GM19023 (cell line): ENCODE measurements around the gene DAB1.
"Not testable (repeated sequence)": the region's sequence is repeated elsewhere in the genome, so short reads cannot be mapped to it uniquely, and the experiment has no call there.

ENCODE experiments used
- ATAC-seq: cut with Tn5 transposase; IDR thresholded peaks from one replicate; pipeline ENCODE4 v1.9.1; 2021; ENCODE audit warnings: mild to moderate bottlenecking, moderate library complexity; ENCODE audit not compliant: unreplicated experiment

The DAB1 gene

GRCh38 chr1:57232500-57232899 lies 191.4 kb downstream of the DAB1 start:
- no peak for ATAC-seq

GRCh38 chr1:57229998-57230397 lies 193.9 kb downstream of the DAB1 start:
- ATAC-seq = no peak

- no peak for ATAC-seq
Observed at GRCh38 chr1:57229076-57229475, 194.8 kb downstream of the DAB1 start.

GRCh38 chr1:57222801-57223200 lies 201.1 kb downstream of the DAB1 start:
- no peak for ATAC-seq

GRCh38 chr1:57222307-57222706 lies 201.6 kb downstream of the DAB1 start:
- ATAC-seq = no peak

- not testable (repeated sequence) for ATAC-seq
Observed at GRCh38 chr1:57220905-57221304, 203.0 kb downstream of the DAB1 start.

- ATAC-seq = no peak
Observed at GRCh38 chr1:57218487-57219079, 205.3 kb downstream of the DAB1 start.

GRCh38 chr1:57217905-57218304 lies 206.0 kb downstream of the DAB1 start:
- no peak for ATAC-seq

- no peak for ATAC-seq
Observed at GRCh38 chr1:57214951-57215575, 208.8 kb downstream of the DAB1 start.

- no peak for ATAC-seq
Observed at GRCh38 chr1:57210881-57211280, 213.0 kb downstream of the DAB1 start.

- ATAC-seq = no peak
Observed at GRCh38 chr1:57209495-57209894, 214.4 kb downstream of the DAB1 start.

- no peak for ATAC-seq
Observed at GRCh38 chr1:57208741-57209302, 215.0 kb downstream of the DAB1 start.

GRCh38 chr1:57206038-57206437 lies 217.8 kb downstream of the DAB1 start:
- ATAC-seq = no peak

GRCh38 chr1:57204942-57205787 lies 218.7 kb downstream of the DAB1 start:
- no peak for ATAC-seq

- no peak for ATAC-seq
Observed at GRCh38 chr1:57204091-57204490, 219.8 kb downstream of the DAB1 start.

- ATAC-seq = no peak
Observed at GRCh38 chr1:57202241-57202640, 221.6 kb downstream of the DAB1 start.

GRCh38 chr1:57198912-57199311 lies 224.9 kb downstream of the DAB1 start:
- no peak for ATAC-seq

GRCh38 chr1:57195436-57195941 lies 228.4 kb downstream of the DAB1 start:
- ATAC-seq = no peak

- ATAC-seq = no peak
Observed at GRCh38 chr1:57192222-57192621, 231.6 kb downstream of the DAB1 start.

- no peak for ATAC-seq
Observed at GRCh38 chr1:57190898-57191297, 233.0 kb downstream of the DAB1 start.

GRCh38 chr1:57188168-57188567 lies 235.7 kb downstream of the DAB1 start:
- ATAC-seq = no peak
